ENCODE results near the gene MGMT.

DNA sequence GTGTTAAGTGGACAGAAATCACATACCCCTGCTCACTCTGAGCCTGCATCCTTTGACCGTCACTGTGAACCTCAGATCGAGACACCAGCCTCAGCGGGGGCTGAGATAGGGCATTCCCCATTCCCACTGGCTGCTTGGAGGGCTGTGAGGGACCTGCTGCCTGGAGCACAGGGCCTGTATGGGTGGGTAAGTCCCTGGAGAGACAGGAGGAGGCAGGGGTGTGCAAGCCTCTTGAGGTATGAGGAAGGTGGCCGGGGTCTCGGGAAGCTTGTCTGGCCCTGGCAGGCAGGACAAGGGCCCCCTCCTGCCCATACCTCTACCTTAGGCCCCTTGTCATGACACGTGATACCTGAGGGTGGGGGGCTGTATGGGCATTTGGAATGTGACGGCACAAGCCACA is 187.4 kb downstream of the MGMT start:
- TF ChIP-seq, protein P1, sequence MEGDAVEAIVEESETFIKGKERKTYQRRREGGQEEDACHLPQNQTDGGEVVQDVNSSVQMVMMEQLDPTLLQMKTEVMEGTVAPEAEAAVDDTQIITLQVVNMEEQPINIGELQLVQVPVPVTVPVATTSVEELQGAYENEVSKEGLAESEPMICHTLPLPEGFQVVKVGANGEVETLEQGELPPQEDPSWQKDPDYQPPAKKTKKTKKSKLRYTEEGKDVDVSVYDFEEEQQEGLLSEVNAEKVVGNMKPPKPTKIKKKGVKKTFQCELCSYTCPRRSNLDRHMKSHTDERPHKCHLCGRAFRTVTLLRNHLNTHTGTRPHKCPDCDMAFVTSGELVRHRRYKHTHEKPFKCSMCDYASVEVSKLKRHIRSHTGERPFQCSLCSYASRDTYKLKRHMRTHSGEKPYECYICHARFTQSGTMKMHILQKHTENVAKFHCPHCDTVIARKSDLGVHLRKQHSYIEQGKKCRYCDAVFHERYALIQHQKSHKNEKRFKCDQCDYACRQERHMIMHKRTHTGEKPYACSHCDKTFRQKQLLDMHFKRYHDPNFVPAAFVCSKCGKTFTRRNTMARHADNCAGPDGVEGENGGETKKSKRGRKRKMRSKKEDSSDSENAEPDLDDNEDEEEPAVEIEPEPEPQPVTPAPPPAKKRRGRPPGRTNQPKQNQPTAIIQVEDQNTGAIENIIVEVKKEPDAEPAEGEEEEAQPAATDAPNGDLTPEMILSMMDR (IDR thresholded peaks at IDR 0.05) = no peak
- TF ChIP-seq POLR2A (IDR thresholded peaks at IDR 0.05) = no peak
